ENCODE measurements around the gene SPTSSA. TPM values are rescaled to one million over a fixed set of nuclear protein-coding genes. Genes with fewer than 3 reads are reported as not detected.
"Not testable (repeated sequence)": the region's sequence is repeated elsewhere in the genome, so short reads cannot be mapped to it uniquely, and the experiment has no call there.

Gene SPTSSA
- total RNA-seq, 2 experiments from 2014 or later = 8.4 to 8.9 TPM

GRCh38 chr14:34496007-34496678 lies 34.1 kb upstream of the SPTSSA start:
- H3K9me3 Mint-ChIP-seq = no peaks in the 10 kb centered on the region
- CTCF ChIA-PET = interaction anchor here (2.8 kb wide), 1 partner anchor 165 kb away, joined by 14 read pairs; no protein-coding TSS in a partner anchor
- no peaks in the 10 kb centered on the region for H3K36me3 Mint-ChIP-seq
- H3K4me3 Mint-ChIP-seq = no peak overlapping the region
- intact Hi-C loops (cut with micrococcal nuclease) = no loop called here
- DNase-seq = no peak
- no peaks in the 10 kb centered on the region for H3K27me3 Mint-ChIP-seq
- H3K4me1 Mint-ChIP-seq (ENCODE audit: low read depth) = no peaks in the 10 kb centered on the region
- H3K27ac Mint-ChIP-seq = no peak overlapping the region
- POLR2A ChIA-PET = interaction anchor here (0.8 kb wide), 1 partner anchor 13 kb away, joined by 3 read pairs; no protein-coding TSS in a partner anchor

- Mint-ChIP-seq H3K4me1 (ENCODE audit: low read depth) (no peaks in the 10 kb centered on the region), H3K27ac (no peak overlapping the region), H3K36me3 (no peaks in the 10 kb centered on the region), H3K27me3 (no peaks in the 10 kb centered on the region), H3K4me3 (no peak overlapping the region), H3K9me3 (no peaks in the 10 kb centered on the region)
- ChIA-PET CTCF (no interaction called here), POLR2A (no interaction called here)
- DNase-seq = no peak
- intact Hi-C loops (cut with micrococcal nuclease) = no loop called here
Observed at GRCh38 chr14:34489324-34489723, 27.3 kb upstream of the SPTSSA start.

GRCh38 chr14:34488528-34488927 lies 26.5 kb upstream of the SPTSSA start:
- H3K27ac Mint-ChIP-seq = no peak overlapping the region
- DNase-seq = no peak
- intact Hi-C loops (cut with micrococcal nuclease) = no loop called here
- ChIA-PET POLR2A (no interaction called here), CTCF (no interaction called here)
- H3K4me1 Mint-ChIP-seq (ENCODE audit: low read depth) = no peaks in the 10 kb centered on the region
- H3K4me3 Mint-ChIP-seq = no peak overlapping the region
- no peaks in the 10 kb centered on the region for H3K36me3 Mint-ChIP-seq
- H3K27me3 Mint-ChIP-seq = no peaks in the 10 kb centered on the region
- no peaks in the 10 kb centered on the region for H3K9me3 Mint-ChIP-seq

GRCh38 chr14:34484726-34485125 lies 22.7 kb upstream of the SPTSSA start:
- Mint-ChIP-seq H3K27me3 (no peaks in the 10 kb centered on the region), H3K36me3 (no peaks in the 10 kb centered on the region), H3K4me3 (no peak overlapping the region), H3K9me3 (no peaks in the 10 kb centered on the region), H3K4me1 (ENCODE audit: low read depth) (no peaks in the 10 kb centered on the region), H3K27ac (no peak overlapping the region)
- no peak for DNase-seq
- ChIA-PET POLR2A (no interaction called here), CTCF (interaction anchor here (0.5 kb wide), 1 partner anchor 462 kb away, joined by 3 read pairs; no protein-coding TSS in a partner anchor)
- intact Hi-C loops (cut with micrococcal nuclease) = no loop called here

GRCh38 chr14:34482463-34482862 lies 20.4 kb upstream of the SPTSSA start:
- H3K36me3 Mint-ChIP-seq = no peaks in the 10 kb centered on the region
- intact Hi-C loops (cut with micrococcal nuclease) = no loop called here
- ChIA-PET POLR2A (no interaction called here), CTCF (no interaction called here)
- DNase-seq = no peak
- H3K4me1 Mint-ChIP-seq (ENCODE audit: low read depth) = no peaks in the 10 kb centered on the region
- H3K27ac Mint-ChIP-seq = no peak overlapping the region
- H3K4me3 Mint-ChIP-seq = no peak overlapping the region
- H3K27me3 Mint-ChIP-seq = no peaks in the 10 kb centered on the region
- no peaks in the 10 kb centered on the region for H3K9me3 Mint-ChIP-seq

- POLR2A ChIA-PET = no interaction called here
Observed at GRCh38 chr14:34479694-34480093, 17.7 kb upstream of the SPTSSA start.

GRCh38 chr14:34478261-34478660 lies 16.2 kb upstream of the SPTSSA start:
- ChIA-PET POLR2A (no interaction called here), CTCF (no interaction called here)
- Mint-ChIP-seq H3K9me3 (no peaks in the 10 kb centered on the region), H3K36me3 (no peaks in the 10 kb centered on the region), H3K4me3 (no peak overlapping the region), H3K27ac (no peak overlapping the region), H3K27me3 (no peaks in the 10 kb centered on the region), H3K4me1 (ENCODE audit: low read depth) (no peaks in the 10 kb centered on the region)
- no peak for DNase-seq
- intact Hi-C loops (cut with micrococcal nuclease) = no loop called here

More at GRCh38 chr14:34479694-34480093, 17.7 kb upstream of the SPTSSA start:
- intact Hi-C loops (cut with micrococcal nuclease) = no loop called here
- Mint-ChIP-seq H3K27ac (no peak overlapping the region), H3K4me3 (no peak overlapping the region), H3K36me3 (no peaks in the 10 kb centered on the region), H3K27me3 (no peaks in the 10 kb centered on the region), H3K4me1 (ENCODE audit: low read depth) (no peaks in the 10 kb centered on the region), H3K9me3 (no peaks in the 10 kb centered on the region)
- CTCF ChIA-PET = no interaction called here
- DNase-seq = no peak

GRCh38 chr14:34476036-34476435 lies 14.0 kb upstream of the SPTSSA start:
- H3K4me3 Mint-ChIP-seq; CTCF ChIA-PET; H3K27ac Mint-ChIP-seq; DNase-seq; H3K9me3 Mint-ChIP-seq; intact Hi-C loops (cut with micrococcal nuclease); POLR2A ChIA-PET; H3K36me3 Mint-ChIP-seq; H3K4me1 Mint-ChIP-seq (ENCODE audit: low read depth); H3K27me3 Mint-ChIP-seq: not testable (repeated sequence)

- intact Hi-C loops (cut with micrococcal nuclease) = no loop called here
- Mint-ChIP-seq H3K27ac (no peak overlapping the region), H3K27me3 (no peaks in the 10 kb centered on the region), H3K4me1 (ENCODE audit: low read depth) (no peaks in the 10 kb centered on the region), H3K9me3 (no peaks in the 10 kb centered on the region), H3K4me3 (no peak overlapping the region), H3K36me3 (no peaks in the 10 kb centered on the region)
- ChIA-PET POLR2A (no interaction called here), CTCF (no interaction called here)
- no peak for DNase-seq
Observed at GRCh38 chr14:34475163-34475562, 13.1 kb upstream of the SPTSSA start.

GRCh38 chr14:34474187-34474679 lies 12.2 kb upstream of the SPTSSA start:
- H3K36me3 Mint-ChIP-seq = no peaks in the 10 kb centered on the region
- intact Hi-C loops (cut with micrococcal nuclease) = no loop called here
- H3K27me3 Mint-ChIP-seq = no peaks in the 10 kb centered on the region
- ChIA-PET POLR2A (no interaction called here), CTCF (no interaction called here)
- H3K4me3 Mint-ChIP-seq = no peak overlapping the region
- no peaks in the 10 kb centered on the region for H3K9me3 Mint-ChIP-seq
- H3K4me1 Mint-ChIP-seq (ENCODE audit: low read depth) = no peaks in the 10 kb centered on the region
- no peak for DNase-seq
- H3K27ac Mint-ChIP-seq = no peak overlapping the region

- no peak overlapping the region for H3K4me3 Mint-ChIP-seq
- ChIA-PET CTCF (no interaction called here), POLR2A (no interaction called here)
- intact Hi-C loops (cut with micrococcal nuclease) = no loop called here
- no peak overlapping the region for H3K27ac Mint-ChIP-seq
- H3K4me1 Mint-ChIP-seq (ENCODE audit: low read depth) = no peaks in the 10 kb centered on the region
- no peaks in the 10 kb centered on the region for H3K27me3 Mint-ChIP-seq
- no peak for DNase-seq
- no peaks in the 10 kb centered on the region for H3K9me3 Mint-ChIP-seq
- H3K36me3 Mint-ChIP-seq = no peaks in the 10 kb centered on the region
Observed at GRCh38 chr14:34472706-34473279, 10.8 kb upstream of the SPTSSA start.

- H3K4me1 Mint-ChIP-seq (ENCODE audit: low read depth) = no peaks in the 10 kb centered on the region
- H3K27ac Mint-ChIP-seq = no peak overlapping the region
- no peaks in the 10 kb centered on the region for H3K36me3 Mint-ChIP-seq
- CTCF ChIA-PET = no interaction called here
- intact Hi-C loops (cut with micrococcal nuclease) = no loop called here
- POLR2A ChIA-PET = no interaction called here
- H3K9me3 Mint-ChIP-seq = no peaks in the 10 kb centered on the region
- DNase-seq = no peak
- H3K27me3 Mint-ChIP-seq = no peaks in the 10 kb centered on the region
- no peak overlapping the region for H3K4me3 Mint-ChIP-seq
Observed at GRCh38 chr14:34470319-34470718, 8.3 kb upstream of the SPTSSA start.

GRCh38 chr14:34466691-34467090 lies 4.7 kb upstream of the SPTSSA start:
- no peak for DNase-seq
- Mint-ChIP-seq H3K27ac (no peak overlapping the region), H3K4me1 (ENCODE audit: low read depth) (no peaks in the 10 kb centered on the region), H3K4me3 (no peak overlapping the region), H3K36me3 (no peaks in the 10 kb centered on the region), H3K9me3 (no peaks in the 10 kb centered on the region), H3K27me3 (no peaks in the 10 kb centered on the region)
- intact Hi-C loops (cut with micrococcal nuclease) = loop anchor here (10.0 kb wide), 3 partner anchors 132 to 1848 kb away; no protein-coding TSS in a partner anchor
- CTCF ChIA-PET = no interaction called here
- POLR2A ChIA-PET = no interaction called here
